GM21723 (cell line): Measurements from ENCODE around the gene MOB3A.

Experiments
- ATAC-seq: cut with Tn5 transposase; IDR thresholded peaks from one replicate; pipeline ENCODE4 v1.9.1; 2021; ENCODE audit warnings: mild to moderate bottlenecking, moderate library complexity; ENCODE audit not compliant: unreplicated experiment

MOB3A gene

DNA sequence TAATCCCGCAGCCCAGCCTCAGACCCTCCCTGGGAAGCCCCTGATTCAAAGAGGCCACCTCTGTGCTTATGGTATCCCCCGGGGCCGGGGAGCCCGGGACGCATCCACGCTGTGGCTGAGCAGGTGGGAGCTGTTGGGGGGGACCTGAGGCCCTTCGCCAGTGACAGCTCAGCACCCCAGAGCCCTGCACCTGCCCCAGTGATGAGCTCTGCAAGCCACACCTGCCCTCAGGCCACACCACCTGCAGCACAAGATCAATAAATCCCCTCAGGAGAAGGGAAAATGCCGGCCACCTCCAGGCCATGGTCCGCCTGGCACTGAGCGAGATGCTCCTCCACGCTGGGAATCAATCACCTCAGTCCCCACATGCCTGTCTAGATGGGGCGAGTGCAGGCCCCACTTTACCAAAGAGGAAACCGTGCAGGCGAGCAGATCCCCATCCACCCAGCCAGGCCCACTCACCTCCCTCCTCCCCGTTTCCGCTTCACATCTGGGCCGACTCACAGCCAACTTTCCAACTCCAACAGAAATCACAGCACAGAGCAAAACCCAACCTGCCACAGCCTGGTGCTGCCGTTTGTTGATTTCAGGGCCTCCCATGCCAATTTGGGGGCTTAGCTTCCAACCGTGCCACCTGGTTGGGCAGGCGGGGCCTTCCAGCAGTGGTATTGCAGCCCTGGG is 12.8 kb downstream of the MOB3A start:
- ATAC-seq: no peak

DNA sequence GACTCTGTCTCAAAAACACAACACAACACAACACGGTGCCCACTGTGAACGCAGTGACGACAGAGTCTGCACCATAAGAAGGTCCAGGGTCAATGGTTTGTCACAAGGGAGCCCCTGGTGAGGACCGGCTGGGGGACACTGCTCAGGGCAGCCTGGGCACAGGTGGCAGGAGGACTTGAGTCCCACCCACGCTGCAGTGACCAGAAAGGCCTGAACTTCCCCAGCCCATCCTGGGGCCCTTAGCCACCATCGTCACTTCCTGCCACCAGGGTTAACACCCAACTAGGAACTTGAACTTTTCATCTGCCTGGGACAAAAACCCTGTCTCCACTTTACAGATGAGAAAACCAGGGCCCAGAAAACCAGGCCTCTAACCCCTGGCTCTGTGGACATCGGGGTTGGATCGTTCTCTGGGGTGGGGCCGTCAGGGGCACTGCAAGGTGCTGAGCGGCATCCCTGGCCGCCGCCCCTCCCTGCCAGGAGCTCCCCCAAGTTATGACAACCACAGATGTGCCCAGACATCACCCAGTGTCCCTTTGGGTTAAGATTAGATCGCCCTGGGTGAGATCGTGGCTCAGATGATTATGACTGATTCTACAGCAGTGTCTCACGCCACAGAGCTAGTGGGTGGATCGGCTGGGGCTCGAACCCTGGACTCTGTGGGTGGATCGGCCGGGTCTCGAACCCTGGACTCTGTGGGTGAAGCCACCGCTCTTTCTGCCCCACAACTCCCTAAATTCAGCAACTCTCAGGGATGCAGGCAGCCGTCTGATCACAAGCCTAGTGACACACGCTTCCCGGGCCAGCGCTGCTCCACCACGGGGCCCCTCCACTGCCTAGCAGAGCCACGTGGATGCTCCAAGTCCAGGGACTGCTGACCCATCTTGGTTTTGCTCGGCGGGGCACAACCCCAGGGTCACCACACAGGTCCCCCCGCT is 14.0 kb downstream of the MOB3A start:
- ATAC-seq: no peak

DNA sequence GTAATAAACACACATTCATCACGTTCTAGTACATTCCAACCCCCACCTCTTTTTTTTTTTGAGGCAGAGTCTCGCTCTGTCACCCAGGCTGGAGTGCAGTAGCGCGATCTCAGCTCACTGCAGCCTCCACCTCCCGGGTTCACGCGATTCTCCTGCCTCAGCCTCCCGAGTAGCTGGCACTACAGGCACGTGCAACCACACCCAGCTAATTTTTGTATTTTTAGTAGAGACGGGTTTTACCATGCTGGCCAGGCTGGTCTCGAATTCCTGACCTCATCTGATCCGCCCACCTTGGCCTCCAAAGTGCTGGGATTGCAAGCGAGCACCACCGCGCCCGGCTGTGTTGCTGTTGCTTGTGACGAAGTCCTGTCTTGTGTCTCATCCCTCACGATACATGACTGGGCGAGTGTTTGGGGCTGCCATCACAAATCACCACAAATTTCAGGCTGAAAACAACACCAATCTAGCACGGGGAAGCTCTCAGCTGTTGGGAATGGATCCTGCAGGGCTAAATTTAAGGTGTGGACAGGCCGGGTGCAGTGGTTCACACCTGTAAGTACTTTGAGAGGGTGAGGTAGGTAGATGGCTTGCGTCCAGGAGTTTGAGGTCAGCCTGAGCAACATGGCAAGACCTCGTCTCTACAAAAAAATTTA is 15.7 kb downstream of the MOB3A start:
- ATAC-seq: no peak

DNA sequence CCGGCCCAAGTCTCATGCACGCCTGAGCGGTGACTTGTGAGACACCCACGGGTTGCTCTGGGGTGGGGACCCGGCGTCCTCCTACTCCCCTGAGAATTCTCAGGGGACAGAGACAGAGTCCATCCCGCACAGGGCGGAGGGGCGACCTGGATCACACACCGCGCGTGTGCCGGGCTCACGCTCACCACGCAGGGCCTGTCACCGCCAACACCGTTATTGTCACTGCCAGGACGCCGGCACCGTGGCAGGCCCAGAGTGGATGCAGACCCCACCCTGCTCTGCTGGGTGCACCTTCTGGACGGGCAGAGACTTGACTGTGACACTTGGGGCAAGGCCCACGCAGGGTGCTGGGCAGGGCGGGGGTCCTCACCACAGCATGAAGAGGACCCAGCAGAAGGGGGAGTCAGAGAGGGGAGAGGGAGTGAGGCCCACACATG is 16.2 kb downstream of the MOB3A start:
- ATAC-seq: no peak

DNA sequence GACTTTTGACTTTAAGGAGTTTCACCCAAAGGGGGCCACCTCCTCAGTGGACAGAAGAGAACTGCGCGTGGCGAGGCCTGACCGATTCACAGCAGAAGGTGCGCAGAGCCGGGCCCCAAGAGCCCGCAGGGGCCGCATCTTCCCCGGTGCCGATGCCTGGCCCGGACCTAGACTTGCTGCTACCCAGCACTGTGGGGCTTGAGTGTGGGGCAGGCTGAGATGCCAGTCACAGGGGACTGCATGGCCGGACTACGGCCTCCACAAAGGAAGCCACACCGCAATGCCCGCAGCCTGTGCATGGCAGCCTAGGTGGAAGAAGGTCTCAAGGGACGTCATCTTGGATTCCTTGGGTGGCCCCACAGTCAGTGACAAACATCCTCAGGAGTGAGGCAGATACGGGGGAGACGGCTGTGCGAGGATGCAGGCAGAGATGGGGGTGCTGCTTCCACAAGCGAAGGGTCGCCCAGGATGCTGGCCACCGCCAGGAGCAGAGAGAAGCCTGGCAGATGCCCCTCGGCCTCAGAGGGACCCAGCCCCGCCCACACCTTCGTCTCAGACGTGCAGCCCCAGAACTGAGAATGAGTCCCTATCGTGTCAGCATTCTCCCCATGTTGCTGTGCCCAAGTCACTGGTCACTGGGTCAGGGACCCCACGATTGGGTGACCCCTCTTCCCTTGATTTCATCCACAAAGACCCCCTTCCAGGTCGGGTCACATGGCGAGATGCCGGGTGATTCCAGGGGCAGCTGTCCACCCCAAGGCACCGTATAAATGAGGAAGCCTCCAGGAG is 16.9 kb downstream of the MOB3A start:
- ATAC-seq: no peak

DNA sequence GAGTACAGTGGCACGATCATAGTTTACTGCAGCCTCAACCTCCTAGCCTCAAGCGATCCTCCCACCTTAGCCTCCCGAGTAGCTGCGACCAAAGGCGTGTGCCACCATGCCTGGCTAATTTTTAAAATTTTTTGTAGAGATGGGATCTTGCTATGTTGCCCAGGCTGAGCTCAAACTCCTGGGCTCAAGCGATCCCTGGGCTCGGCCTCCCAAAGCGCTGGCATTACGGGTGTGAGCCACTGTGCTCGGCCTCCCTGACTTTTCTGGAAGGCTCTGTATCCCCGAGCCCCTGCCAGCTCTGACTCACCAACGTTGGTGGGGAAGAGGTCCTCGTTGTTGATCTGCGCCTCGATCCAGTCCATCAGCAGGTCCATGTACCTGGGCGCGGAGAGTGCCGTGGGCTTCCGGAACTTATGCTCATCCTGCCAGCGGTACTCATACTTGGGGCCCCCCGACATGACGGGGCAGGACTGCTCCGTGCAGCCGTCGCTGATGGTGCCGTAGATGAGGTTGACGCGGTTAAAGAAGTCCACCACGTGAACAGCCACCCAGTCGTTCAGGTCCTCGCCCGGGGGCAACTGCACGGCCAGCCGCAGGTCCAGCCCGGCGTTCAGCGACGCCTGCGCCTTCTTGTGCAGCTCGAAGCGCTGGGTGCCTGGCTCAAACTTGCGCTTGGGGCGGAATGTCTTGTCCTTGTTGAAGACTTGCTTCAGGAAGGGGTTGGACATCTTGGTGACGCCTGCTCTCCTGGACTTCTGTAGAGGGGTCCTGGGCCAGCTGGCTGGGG is 18.1 kb downstream of the MOB3A start:
- no peak for ATAC-seq

DNA sequence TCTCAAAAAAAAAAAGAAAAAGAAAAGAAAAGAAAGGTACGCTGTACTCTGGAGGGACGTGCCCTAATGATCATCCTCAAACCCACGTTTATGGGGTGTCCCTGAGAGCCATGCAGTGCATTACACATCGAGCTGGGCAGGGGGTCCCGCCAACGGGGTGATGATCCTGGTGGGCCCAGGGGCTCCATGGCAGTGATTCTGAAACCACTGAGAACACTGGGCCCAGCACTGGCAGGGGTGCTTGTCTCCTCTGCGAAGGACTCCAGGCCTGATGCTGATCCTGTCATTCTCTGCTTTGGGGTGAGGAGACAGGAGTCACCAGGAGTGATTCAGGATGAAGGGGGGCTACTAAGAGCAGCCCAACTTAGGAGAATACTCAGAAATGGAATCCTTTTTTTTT is 18.7 kb downstream of the MOB3A start:
- ATAC-seq: no peak

DNA sequence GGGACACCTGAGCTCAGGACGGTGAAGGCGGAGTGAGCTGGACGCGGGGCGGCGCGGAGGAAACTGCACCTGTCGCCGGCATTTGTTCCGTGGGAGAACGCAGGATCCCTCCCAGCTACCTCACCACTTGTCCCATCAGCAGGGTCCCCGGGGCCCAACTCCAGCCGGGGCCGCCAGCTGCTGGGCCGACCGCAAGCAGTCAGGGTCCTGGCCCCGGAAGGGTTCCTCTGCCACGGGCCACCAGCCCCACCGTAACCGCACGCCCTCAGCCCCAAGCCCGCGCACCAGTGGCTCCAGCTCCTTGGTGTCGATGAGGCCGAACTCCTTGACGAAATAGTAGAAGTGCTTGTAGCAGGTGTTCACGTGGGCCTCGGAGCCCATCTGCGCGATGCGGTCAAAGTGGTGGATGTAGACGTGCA is 19.6 kb downstream of the MOB3A start:
- ATAC-seq: no peak

DNA sequence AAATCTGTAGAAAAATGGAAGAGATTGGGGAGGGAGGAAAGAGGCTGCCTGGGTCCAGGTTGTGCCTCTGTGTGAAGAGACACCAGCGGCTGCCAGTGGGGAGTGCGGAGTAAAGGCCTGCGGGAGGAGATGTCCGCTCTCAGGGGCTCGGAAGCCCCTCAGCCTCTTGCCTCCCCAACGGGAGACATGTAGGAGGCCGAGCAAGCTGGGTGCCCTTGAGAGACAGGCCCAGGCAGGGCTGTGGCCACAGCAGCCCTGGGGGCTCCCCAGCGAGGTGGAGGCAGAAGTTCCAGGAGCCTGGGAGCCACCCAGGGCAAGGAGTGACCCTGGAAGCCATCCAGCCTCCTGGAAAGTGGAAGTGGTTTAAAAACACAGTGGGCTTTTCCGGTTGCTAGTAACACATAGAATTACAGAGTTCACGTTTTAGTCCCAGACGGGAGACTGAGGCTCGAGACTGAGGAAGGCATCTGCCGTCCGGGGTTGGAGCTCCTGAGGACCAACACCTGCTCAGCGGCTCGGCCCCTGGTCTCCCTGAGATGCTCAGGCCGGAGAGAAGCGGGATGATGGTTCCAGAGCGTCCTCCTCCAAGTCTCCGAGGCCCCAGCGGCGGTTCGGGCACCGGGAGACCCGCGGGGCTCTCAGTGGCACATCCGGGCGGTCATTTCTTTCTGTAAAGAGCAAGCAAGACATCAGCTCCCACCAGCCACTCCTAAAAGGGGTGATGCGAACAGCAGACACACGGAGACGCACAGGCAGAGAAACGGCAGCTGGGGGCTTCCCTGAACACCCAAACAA is 23.2 kb downstream of the MOB3A start:
- no peak for ATAC-seq

DNA sequence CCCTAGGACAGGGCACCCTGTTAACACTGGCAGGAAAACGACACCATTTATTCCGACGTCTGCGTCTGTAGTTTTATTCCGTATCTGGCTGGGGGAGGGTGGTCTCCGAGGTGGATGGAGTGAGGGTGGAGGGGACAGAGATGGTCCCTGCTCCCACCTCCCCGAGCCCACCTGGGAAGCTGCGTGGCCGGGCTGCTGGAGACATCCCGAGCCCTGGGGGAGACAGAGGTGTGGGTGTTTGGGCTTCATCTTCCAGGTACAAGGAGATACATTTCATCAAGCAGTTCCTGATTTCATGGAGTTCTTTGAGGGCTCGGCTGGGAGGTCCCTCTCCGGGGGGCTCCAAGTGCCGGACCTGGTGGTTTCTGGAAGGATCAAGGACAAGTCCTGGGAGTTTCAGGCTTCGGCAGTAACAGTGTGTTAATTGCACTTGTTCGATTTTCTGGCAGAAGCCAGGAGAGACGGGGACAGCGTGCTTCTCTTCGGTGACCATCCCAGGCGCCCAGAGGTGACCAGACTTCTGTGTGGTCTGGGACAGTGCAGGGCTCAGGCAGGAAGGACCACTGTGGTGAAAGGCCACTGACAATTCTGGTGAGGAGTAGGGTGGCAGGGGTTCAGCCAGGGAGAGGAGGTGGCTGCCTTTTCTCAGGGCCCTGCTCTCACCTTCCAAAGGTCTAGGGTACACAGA is 25.0 kb downstream of the MOB3A start:
- no peak for ATAC-seq

DNA sequence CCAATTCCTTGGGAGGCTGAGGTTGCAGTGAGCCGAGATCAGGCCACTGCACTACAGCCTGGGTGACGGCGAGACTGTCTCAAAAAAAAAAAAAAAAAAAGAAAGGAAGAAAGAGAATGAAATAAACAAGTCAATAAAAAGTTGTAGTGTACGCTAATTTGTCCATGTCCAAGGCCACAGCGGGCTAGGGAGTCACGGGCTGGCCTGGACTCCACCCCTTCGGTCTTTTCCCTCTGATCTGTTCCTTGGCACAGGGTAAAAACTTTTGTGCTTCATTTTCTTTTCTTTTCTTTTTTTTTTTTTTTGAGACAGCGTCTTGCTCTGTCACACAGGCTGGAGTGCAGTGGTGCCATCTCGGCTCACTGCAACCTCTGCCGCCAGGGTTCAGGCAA is 25.7 kb downstream of the MOB3A start:
- ATAC-seq: no peak

DNA sequence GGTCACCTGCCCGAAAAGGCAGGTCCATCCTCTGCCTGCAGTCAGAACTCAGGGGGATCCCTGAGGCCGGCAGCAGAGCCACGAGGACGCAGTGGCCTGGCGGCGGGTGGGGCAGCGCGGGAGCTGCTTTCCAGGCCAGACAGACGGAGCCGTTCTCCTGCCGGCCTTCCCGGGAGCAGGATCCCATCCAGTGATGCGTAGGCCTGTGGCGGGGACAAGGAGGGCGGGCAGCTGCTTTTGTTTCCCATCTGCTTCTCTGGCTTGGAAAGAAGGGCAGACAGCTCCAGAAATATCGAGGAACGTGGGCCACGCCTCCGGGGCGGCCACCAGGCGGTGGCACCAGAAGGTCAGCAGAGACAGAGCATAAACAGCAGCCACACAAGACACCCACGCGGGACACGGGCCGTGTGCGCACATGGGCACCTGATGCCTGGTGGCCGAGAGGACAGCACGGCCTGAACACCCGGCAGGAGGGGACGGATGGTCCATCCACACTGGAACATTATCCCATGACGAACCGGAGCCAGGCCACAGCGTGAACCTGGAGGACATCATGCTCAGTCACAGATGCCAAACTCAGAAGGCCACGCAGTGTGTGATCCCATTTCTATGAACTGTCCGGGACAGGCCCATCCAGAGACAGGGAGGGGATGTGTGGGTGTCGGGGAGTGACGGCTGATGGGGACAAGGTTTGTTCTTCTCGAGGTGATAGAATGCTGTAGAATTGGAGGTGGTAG is 31.2 kb downstream of the MOB3A start:
- ATAC-seq: no peak

DNA sequence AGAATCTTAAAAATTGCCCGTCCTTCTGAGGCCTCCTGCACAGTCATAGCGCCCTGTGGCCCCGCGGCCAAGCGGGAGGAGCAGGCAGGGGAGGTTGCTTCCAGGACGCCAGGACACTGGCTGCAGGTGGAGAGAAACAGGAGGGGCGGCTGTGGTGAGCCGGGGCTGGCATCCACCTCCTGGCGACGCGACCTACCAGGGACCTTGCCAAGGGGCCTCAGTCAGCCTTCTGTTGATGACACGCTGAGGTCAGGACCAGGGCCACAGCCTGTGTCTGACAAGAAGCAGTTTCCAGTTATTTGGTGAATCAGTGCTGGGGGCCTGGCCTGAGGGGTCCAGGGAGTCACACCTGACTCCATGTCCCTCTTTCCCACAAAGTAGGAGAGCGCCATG is 31.7 kb downstream of the MOB3A start:
- no peak for ATAC-seq

DNA sequence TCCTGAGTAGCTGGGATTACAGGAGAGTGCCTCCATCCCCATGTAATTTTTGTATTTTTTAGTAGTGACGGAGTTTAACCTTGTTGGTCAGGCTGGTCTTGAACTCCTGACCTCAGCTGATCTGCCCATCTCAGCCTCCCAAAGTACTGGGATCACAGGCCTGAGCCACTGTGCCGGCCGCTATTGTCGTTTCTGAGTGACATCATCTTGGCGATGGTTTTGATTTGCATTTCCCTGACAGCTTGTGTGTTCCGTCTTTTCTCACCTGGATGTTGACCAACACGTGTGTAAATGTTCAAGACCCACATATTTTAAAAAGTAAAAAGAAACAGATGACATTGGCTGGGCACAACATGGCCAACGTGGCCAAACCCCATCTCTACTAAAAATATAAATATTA is 32.3 kb downstream of the MOB3A start:
- no peak for ATAC-seq

DNA sequence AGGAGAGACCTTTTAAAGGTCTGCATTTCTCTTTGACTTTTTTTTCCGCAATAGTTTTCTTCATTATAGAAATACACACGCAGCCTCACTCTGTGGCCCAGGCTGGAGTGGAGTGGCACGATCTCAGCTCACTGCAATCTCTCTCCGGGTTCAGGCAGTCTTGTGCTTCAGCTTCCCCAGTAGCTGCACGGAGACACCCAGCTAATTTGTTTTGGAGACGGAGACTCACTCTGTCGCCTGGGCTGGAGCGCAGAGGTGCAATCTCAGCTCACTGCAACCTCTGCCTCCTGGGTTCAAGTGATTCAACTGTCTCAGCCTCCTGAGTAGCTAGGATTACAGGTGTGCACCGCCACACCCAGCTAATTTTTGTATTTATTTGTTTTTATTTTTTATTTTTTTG is 33.4 kb downstream of the MOB3A start:
- ATAC-seq: no peak

DNA sequence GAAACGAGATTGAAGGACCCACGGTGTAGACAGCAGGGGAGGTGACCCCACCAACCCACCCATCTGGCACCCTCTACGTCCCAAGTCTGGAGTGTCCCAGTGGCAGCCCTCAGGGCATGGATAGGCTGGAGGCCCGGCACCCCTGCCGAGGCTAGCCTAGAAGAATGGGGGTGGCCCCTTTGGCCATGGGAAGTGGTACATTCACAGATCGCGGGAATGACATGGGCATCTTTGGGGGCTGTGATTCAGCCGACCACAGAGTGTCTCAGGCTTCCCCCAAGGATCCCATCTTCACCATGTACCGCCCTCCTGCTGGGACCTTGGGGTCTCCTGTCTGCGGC is 33.8 kb downstream of the MOB3A start:
- no peak for ATAC-seq

DNA sequence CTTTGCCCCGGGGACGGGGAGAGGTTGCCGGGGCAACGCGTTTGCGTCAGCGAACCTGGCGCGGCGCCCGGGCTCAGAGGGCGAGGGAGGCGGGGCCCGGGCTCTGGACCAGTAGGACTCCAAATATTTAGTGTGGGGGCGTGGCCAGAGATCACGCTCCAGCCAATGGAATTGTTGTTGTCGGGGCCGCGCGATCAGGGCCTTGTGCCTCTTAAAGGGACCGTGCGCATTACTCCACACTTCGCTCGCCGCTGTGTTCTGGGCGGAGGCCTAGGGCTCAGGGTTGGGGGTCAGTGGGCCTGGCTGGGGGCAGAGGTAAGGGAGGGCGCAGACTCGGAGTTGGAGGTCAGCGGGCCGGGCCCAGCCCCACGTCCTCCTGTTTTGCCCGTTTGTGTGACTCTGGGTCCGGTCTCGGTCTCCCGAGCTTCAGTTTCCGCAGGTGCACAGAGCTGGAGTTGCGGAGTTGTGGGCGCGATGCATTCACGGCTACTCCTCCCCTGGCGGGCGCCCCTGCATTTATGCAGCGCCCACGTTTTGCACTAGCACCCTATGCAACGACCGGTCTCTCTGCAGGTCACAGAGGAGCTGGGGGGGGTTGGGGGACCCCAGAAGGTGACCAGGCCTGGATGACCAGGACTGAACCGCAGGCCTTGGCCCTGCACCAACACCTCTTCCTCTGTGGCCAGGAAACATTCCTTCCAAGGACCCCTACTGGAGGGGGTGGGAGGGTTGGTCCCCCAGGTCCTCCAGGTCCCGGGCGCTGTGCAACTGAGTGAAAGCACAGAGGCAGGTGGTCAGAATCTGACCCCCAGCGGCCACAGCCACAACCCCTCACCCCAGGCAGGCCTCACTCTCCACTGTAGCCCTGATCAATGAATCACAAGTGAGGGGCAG is 34.4 kb downstream of the MOB3A start:
- ATAC-seq: peak; percentile 75
